Mucosa of descending colon (tissue), 3 donors: ENCODE measurements around the gene PLEKHA8. TPM values are rescaled to one million over a fixed set of nuclear protein-coding genes. Genes with fewer than 3 reads are reported as not detected.

Experiments
- ATAC-seq: fragments of 200-7000 bp; cut with Tn5 transposase; one replicate; pipeline ENCODE4 v1.9.1; 2020; ENCODE audit warnings: mild to moderate bottlenecking, moderate library complexity
- DNase-seq, 3 donors: peaks; one replicate each; pipeline ENCODE4 v3.0.0-alpha.2; 2020
- H3K36me3 ChIP-seq: fragments of 200-600 bp; one replicate; pipeline ENCODE4 v1.8.0; 2021; ENCODE audit warnings: low read depth, mild to moderate bottlenecking
- H3K4me1 ChIP-seq: fragments of 200-600 bp; one replicate; pipeline ENCODE4 v1.8.0; 2021; ENCODE audit warnings: low read depth, mild to moderate bottlenecking
- H3K4me3 ChIP-seq: fragments of 200-600 bp; one replicate; pipeline ENCODE4 v1.8.0; 2021; ENCODE audit warnings: mild to moderate bottlenecking
- H3K9me3 ChIP-seq: fragments of 200-600 bp; one replicate; pipeline ENCODE4 v1.8.0; 2021; ENCODE audit warnings: mild to moderate bottlenecking
- CTCF ChIP-seq: fragments of 200-600 bp; IDR thresholded peaks from one replicate; pipeline ENCODE4 v1.8.0; 2022; ENCODE audit warnings: antibody characterized with exemption, mild to moderate bottlenecking
- intact Hi-C, 2 donors: fragments of 100-400 bp; cut with DNase I in 1 of 2; cut with micrococcal nuclease in 1 of 2; formaldehyde crosslinking; loops; one replicate each; pipeline versions ENCODE4 v1.11.0 to v1.11.1; 2022; cut with DNase I, micrococcal nuclease
- total RNA-seq, 3 donors: library from RNA; stranded (reverse); fragmentation: NEBNext Ultra II Directional in 2 of 3; extraction: Animal tissue kit (Norgen Biotek cat#: 25700) in 2 of 3; gene quantifications; one replicate each; pipeline versions ENCODE4 v1.2.1 to v1.2.4, GENCODE V29; 2021 to 2023
- donor health status: DM: no; HTN: no; CAD: no; lungs with moderate emphysema.
- donor health status: DM: no; HTN: no; CAD: no.
- donor health status: DM: no; HTN: yes; CAD: no.

The PLEKHA8 gene
- total RNA-seq, 3 donors from 2014 or later = 11.7 to 13.0 (median 12.5) TPM

- no peaks in the 10 kb centered on the region for H3K9me3 ChIP-seq
- intact Hi-C loops = no loop called here
- TF ChIP-seq CTCF = no peak
- no peak overlapping the region for H3K4me3 ChIP-seq
- peaks cover 12% of the 10 kb centered on the region for H3K4me1 ChIP-seq
- peak; percentile 82 for ATAC-seq
- no peak for DNase-seq
- no peaks in the 10 kb centered on the region for H3K36me3 ChIP-seq
Measured at GRCh38 chr7:30143748-30144251, 115.6 kb downstream of the PLEKHA8 start.

GRCh38 chr7:30144657-30145306, 116.6 kb downstream of the PLEKHA8 start:
- intact Hi-C loops = no loop called here
- no peaks in the 10 kb centered on the region for H3K9me3 ChIP-seq
- H3K4me3 ChIP-seq = no peak overlapping the region
- no peak for ATAC-seq
- DNase-seq = no peak
- no peaks in the 10 kb centered on the region for H3K36me3 ChIP-seq
- no peak for TF ChIP-seq CTCF
- H3K4me1 ChIP-seq = peaks cover 12% of the 10 kb centered on the region

- TF ChIP-seq CTCF = no peak
- no peaks in the 10 kb centered on the region for H3K36me3 ChIP-seq
- intact Hi-C loops = no loop called here
- no peak overlapping the region for H3K4me3 ChIP-seq
- DNase-seq (no peak), ATAC-seq (no peak)
- H3K4me1 ChIP-seq = peaks cover 12% of the 10 kb centered on the region
- H3K9me3 ChIP-seq = no peaks in the 10 kb centered on the region
Measured at GRCh38 chr7:30145426-30145970, 117.3 kb downstream of the PLEKHA8 start.

GRCh38 chr7:30146127-30146612, 118.0 kb downstream of the PLEKHA8 start:
- Histone ChIP-seq H3K36me3 (no peaks in the 10 kb centered on the region), H3K9me3 (no peaks in the 10 kb centered on the region), H3K4me3 (no peak overlapping the region), H3K4me1 (peaks cover 12% of the 10 kb centered on the region)
- intact Hi-C loops = no loop called here
- TF ChIP-seq CTCF = no peak
- ATAC-seq (no peak), DNase-seq (no peak)

- intact Hi-C loops = no loop called here
- peaks cover 12% of the 10 kb centered on the region for H3K4me1 ChIP-seq
- no peak overlapping the region for H3K4me3 ChIP-seq
- no peaks in the 10 kb centered on the region for H3K36me3 ChIP-seq
- H3K9me3 ChIP-seq = no peaks in the 10 kb centered on the region
- no peak for DNase-seq
- TF ChIP-seq CTCF = no peak
- ATAC-seq = no peak
Measured at GRCh38 chr7:30147223-30147622, 119.0 kb downstream of the PLEKHA8 start.
